Measurements from ENCODE around the gene JADE2.

GRCh38 chr5:134566741-134567221, 41.3 kb downstream of the JADE2 start:
- TF ChIP-seq EZH2 (IDR thresholded peaks at IDR 0.05; ENCODE audit: borderline replicate concordance, low read depth, low read length, severe bottlenecking) (no peak), CTCF (IDR thresholded peaks at IDR 0.05; ENCODE audit: extremely low read depth in 1 of 2, insufficient read depth in 1 of 2, low read depth in 1 of 2, low read length in 2 of 2) (no peak), POLR2A (IDR thresholded peaks at IDR 0.05; ENCODE audit: low read depth, low read length) (no peak), POLR2AphosphoS5 (IDR thresholded peaks at IDR 0.05; ENCODE audit: insufficient read depth, low read depth, low read length) (no peak)
